HG03439 (cell line): Measurements from ENCODE around the gene AFG1L.
"Not testable (repeated sequence)": the region's sequence is repeated elsewhere in the genome, so short reads cannot be mapped to it uniquely, and the experiment has no call there.

ENCODE experiments used
- ATAC-seq: cut with Tn5 transposase; IDR thresholded peaks from one replicate; pipeline ENCODE4 v1.9.1; 2021; ENCODE audit warnings: mild to moderate bottlenecking, moderate library complexity; ENCODE audit not compliant: unreplicated experiment

The AFG1L gene

GRCh38 chr6:108348655-108349349, 53.9 kb downstream of the AFG1L start:
- peak; percentile 95 for ATAC-seq

- ATAC-seq: no peak
Measured at GRCh38 chr6:108350528-108350927, 55.7 kb downstream of the AFG1L start.

- no peak for ATAC-seq
Measured at GRCh38 chr6:108353853-108354252, 59.0 kb downstream of the AFG1L start.

DNA sequence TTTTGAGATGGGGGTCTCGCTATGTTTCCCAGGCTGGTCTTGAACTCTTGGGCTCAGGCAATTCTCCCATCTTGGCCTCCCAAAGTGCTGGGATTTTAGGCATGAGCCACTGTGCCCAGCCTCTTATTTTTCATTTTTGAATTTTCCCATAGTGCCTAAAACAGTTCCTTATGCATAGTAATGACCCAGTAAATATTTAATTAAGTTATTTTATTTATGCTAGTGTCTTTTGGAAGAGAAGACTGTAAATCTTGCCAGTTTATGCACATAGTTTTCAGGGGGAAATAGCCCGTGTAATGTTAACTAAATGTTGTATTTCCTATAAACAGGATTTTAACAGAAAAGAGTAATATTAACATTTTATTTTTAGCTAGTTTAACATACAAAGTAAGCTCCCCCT, 60.3 kb downstream of the AFG1L start:
- ATAC-seq: no peak

GRCh38 chr6:108355890-108356289, 61.0 kb downstream of the AFG1L start:
- no peak for ATAC-seq

- no peak for ATAC-seq
Measured at GRCh38 chr6:108359901-108360882, 65.3 kb downstream of the AFG1L start.

DNA sequence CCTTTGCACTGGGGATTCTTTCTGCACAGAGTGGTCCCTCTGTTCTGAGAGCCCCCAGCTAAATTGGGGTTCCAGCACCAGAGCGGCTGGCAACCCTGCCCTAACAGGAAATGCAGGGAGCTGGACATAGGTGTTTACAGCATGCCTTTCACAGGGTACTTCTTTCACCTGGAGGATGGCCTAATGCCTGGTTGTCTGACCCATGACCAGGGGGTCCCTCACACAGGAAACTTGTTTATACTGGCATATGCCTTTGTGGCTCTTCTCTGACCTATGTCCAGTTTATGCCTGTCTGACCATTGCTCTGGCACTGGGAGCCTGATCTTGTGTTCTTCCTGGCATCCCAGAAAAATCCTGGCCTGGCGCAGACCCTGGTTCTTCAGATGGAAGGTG, 66.1 kb downstream of the AFG1L start:
- ATAC-seq: no peak

DNA sequence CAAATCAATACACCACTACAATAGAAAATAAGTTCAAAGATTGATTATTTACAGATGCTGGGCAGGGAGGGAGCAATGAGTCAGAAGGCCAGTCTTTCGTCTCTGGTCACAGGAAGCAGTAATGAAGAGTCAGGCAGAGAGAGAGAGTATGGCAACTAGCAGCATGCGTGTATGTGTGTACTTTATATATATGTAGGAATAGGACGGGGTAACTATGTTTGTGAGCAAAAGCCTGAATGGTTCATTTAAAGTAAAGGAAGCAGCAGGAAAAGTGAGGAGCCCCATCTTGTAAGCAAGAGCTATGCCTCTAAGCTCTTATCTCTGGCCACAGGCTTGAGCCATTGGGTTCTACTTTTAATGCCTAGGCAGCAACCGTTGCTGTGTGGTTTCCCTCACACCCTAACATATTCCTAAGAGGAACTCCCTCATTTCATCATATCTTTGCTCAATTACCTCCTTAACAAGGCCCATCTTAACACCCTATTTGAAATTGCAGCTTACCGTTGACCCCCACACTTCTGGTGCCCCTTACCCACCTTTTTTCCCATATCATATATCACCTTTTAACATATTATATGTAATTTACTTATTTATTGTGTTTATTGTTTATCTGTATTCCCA, 66.6 kb downstream of the AFG1L start:
- no peak for ATAC-seq

GRCh38 chr6:108362455-108362854, 67.6 kb downstream of the AFG1L start:
- no peak for ATAC-seq

DNA sequence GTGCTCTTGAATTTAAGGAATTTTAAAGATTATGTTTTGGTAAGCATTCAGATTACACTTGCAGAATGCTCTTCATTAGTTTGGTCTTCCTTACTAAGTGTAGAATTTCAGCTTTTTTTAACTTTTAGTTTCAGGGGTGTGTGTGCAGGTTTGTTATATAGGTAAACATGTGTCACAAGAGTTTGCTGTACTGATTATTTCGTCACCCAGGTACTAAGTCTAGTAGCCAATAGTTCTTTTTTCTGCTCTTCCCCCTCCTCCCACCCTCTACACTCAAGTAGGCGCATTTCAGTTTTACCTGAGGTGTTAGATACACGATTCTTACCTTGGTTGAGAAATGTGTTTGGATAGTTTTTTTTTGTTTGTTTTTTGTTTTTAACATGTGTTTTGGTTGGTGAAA, 68.3 kb downstream of the AFG1L start:
- ATAC-seq: no peak

DNA sequence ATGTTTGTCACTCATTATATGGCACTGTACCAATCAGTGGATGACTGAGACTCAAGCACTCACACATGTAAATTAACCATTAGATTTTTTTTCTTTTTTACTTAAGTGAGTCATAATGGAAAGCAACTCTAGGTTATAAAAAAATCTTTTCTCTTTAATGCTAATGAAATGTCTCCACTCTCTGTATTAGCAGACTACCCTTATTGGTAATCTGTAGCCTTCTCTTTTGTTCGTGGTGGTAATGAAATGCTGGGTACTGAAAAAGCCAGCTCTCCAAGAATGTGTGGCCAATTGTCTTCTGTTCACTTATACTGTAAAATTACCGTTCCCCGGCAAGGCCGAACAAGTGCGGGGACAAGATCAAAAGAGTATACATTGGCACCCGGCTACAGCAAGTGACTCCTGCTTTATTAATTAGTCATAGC, 69.0 kb downstream of the AFG1L start:
- ATAC-seq: no peak

GRCh38 chr6:108364470-108364869, 69.6 kb downstream of the AFG1L start:
- no peak for ATAC-seq

DNA sequence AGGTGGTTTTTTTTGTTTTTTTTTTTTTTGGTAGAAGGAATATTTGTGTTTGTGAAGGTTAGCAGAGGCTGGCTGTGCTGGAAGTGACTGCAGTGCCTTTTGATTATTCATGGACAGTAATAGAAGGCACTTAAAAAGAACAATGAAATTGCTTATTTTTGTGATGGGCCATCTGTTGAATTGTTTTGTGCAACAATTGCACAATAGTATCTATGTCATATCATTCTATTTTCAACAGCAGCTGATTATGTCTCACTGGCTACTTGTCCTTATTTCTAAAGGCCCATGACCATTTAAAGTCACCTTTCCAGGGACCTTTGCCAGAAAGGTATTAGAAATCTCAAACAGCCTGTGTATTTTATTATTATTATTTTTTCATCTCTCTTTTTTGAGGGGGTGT, 70.6 kb downstream of the AFG1L start:
- no peak for ATAC-seq

DNA sequence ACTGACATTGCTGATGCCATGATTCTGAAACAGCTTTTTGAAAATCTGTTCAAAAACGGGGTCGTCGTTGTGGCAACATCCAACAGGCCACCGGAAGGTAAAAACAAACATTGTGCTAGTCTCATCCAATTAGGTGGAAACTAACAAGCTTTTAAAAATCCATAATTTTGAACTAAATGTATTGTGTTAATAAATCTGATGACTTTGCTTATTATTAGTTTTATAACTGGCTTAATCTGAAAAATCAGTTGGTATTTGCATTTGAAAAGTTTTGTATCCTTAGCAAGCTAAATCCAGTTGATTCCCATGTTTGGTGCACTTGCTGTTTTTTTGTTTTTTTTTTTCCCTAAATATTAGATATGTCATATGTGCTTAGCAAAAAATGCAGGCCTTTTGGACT, 71.4 kb downstream of the AFG1L start:
- no peak for ATAC-seq

DNA sequence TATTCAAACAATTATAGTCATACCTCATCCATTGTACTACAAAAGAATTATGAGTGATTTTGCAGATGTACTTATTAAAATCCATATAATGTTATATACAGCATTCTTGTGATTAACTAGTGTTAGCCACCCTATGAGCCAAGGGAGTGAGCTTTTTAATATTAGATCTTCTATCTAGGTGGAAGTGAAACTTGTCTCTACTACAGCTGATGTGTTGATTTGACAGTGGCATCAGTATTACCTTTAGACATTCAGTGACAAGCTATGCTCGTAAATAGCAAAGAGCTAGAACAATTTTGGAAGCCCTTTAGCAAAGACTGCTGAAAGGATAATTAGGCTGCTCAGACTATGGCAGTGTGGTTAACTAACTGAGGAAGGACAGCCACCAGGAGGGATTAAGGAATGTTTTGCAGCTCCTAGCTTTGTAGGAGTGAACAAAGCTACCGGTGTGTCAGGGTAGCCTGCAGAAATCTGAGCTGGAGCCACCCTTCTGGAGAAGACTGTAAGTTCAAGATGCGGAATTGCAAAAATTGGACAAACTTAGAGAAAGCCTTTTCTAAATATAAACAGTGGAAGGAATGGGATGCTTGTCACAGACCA, 73.7 kb downstream of the AFG1L start:
- ATAC-seq: no peak

- ATAC-seq: no peak
Measured at GRCh38 chr6:108380876-108381275, 86.0 kb downstream of the AFG1L start.

DNA sequence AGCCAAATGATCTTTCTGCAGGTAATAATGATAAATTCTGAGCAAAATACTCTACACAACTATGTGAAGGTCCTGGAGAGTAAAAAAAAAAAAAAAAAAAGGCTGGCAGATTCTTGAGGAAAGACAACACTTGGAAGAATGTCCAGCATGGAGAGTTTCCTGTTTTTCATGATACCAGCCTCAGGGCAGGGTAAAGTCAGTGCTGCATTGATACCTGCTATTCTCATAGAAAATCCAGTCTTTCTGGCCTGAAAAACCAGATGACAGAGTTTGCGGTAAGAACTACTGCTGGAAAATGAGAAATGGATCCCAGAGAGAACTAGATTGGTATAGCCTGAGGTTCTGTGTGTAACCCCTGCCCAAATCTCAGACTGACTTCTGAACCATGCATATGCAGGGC, 89.1 kb downstream of the AFG1L start:
- ATAC-seq: no peak

- ATAC-seq: not testable (repeated sequence)
Measured at GRCh38 chr6:108389190-108389589, 94.3 kb downstream of the AFG1L start.

- ATAC-seq: no peak
Measured at GRCh38 chr6:108395297-108395696, 100.4 kb downstream of the AFG1L start.

- ATAC-seq: no peak
Measured at GRCh38 chr6:108403236-108403635, 108.4 kb downstream of the AFG1L start.

- ATAC-seq: no peak
Measured at GRCh38 chr6:108406943-108407342, 112.1 kb downstream of the AFG1L start.
